Cardiac muscle cell (in vitro differentiated cells and primary cell): ENCODE measurements around the gene SETD1A. TPM values are rescaled to one million over a fixed set of nuclear protein-coding genes. Genes with fewer than 3 reads are reported as not detected.
A peak's percentile ranks its signal among the peaks of the same experiment; 100 is the strongest.

ENCODE experiments used
- DNase-seq, 2 donors: peaks; one replicate each; pipeline versions ENCODE4 v3.0.0 to v3.0.0-alpha.2; 2010 to 2017; ENCODE audit warnings: low read depth in 1 of 2, low spot score in 1 of 2
- H3K27ac ChIP-seq: fragments of 200-600 bp; sonication (generic); 2 replicates; pipeline ENCODE4 v1.5.1; 2016
- H3K27me3 ChIP-seq: fragments of 200-600 bp; sonication (generic); 2 replicates; pipeline ENCODE4 v1.6.0; 2016; ENCODE audit warnings: control low read depth
- H3K36me3 ChIP-seq: fragments of 200-600 bp; sonication (generic); 2 replicates; pipeline ENCODE4 v1.5.1; 2016; ENCODE audit warnings: control low read depth
- H3K4me1 ChIP-seq: fragments of 200-600 bp; sonication (generic); 2 replicates; pipeline ENCODE4 v1.8.1; 2017; ENCODE audit warnings: low read depth, mild to moderate bottlenecking, mixed run types
- H3K4me3 ChIP-seq: fragments of 200-600 bp; sonication (generic); 2 replicates; pipeline ENCODE4 v1.5.1; 2016; ENCODE audit warnings: mild to moderate bottlenecking
- H3K9me3 ChIP-seq: fragments of 200-600 bp; sonication (generic); 2 replicates; pipeline ENCODE4 v1.5.1; 2017; ENCODE audit warnings: low read depth, mild to moderate bottlenecking, control low read depth
- CTCF ChIP-seq: IDR thresholded peaks from 2 replicates; pipeline ENCODE4 v1.5.1; 2012; ENCODE audit warnings: low read depth, mild to moderate bottlenecking, low read length
- polyA plus RNA-seq: library from polyadenylated mRNA; unstranded; fragments of >200 nt; fragmentation: Nextera tagmentation; extraction: Ambion mirVana; gene quantifications from 2 replicates; pipeline ENCODE4 v1.2.1, GENCODE V29; 2016
- total RNA-seq: library from RNA; depleted of rRNA; stranded (reverse); fragments of >200 nt; gene quantifications from 2 replicates; pipeline ENCODE4 v1.2.3, GENCODE V29; 2016

Gene SETD1A
- total and polyA plus RNA-seq, 2 experiments from 2014 or later, result 1.9 to 10.4 TPM

- no peaks in the 10 kb centered on the region for H3K27me3 ChIP-seq
- H3K9me3 ChIP-seq, result no peaks in the 10 kb centered on the region
- no peak for DNase-seq
- H3K27ac ChIP-seq, result no peak overlapping the region
- TF ChIP-seq CTCF, result no peak
- no peaks in the 10 kb centered on the region for H3K4me1 ChIP-seq
- H3K4me3 ChIP-seq, result no peak overlapping the region
- no peaks in the 10 kb centered on the region for H3K36me3 ChIP-seq
Measured at GRCh38 chr16:30920891-30921290, 36.7 kb upstream of the SETD1A start.

GRCh38 chr16:30921459-30921747 is 36.2 kb upstream of the SETD1A start:
- H3K4me1 ChIP-seq, result no peaks in the 10 kb centered on the region
- no peaks in the 10 kb centered on the region for H3K36me3 ChIP-seq
- TF ChIP-seq CTCF, result no peak
- no peak for DNase-seq
- no peaks in the 10 kb centered on the region for H3K9me3 ChIP-seq
- H3K4me3 ChIP-seq, result no peak overlapping the region
- no peak overlapping the region for H3K27ac ChIP-seq
- H3K27me3 ChIP-seq, result no peaks in the 10 kb centered on the region

GRCh38 chr16:30921748-30922419 is 35.7 kb upstream of the SETD1A start:
- H3K4me1 ChIP-seq, result no peaks in the 10 kb centered on the region
- no peaks in the 10 kb centered on the region for H3K27me3 ChIP-seq
- peak; percentile 91 for TF ChIP-seq CTCF
- peak; percentile 95 to 97 for DNase-seq
- H3K9me3 ChIP-seq, result no peaks in the 10 kb centered on the region
- H3K4me3 ChIP-seq, result peak overlapping the region; percentile 52
- no peaks in the 10 kb centered on the region for H3K36me3 ChIP-seq
- H3K27ac ChIP-seq, result peak overlapping the region; percentile 88

GRCh38 chr16:30922420-30922959 is 35.1 kb upstream of the SETD1A start:
- Histone ChIP-seq H3K4me3 (peak overlapping the region; percentile 77), H3K4me1 (peaks cover under 1% of the 10 kb centered on the region), H3K9me3 (no peaks in the 10 kb centered on the region), H3K36me3 (no peaks in the 10 kb centered on the region), H3K27ac (peak overlapping the region; percentile 98), H3K27me3 (no peaks in the 10 kb centered on the region)
- no peak for TF ChIP-seq CTCF
- DNase-seq, result peak; percentile 99 to 100

GRCh38 chr16:30922960-30923535 is 34.5 kb upstream of the SETD1A start:
- Histone ChIP-seq H3K36me3 (no peaks in the 10 kb centered on the region), H3K4me3 (peak overlapping the region; percentile 77), H3K9me3 (no peaks in the 10 kb centered on the region), H3K27me3 (no peaks in the 10 kb centered on the region), H3K27ac (peak overlapping the region; percentile 98), H3K4me1 (peaks cover 3% of the 10 kb centered on the region)
- DNase-seq, result peak; percentile 99 to 100
- TF ChIP-seq CTCF, result no peak
